Glutamatergic neuron (in vitro differentiated cells): ENCODE data around the gene SRGAP1. TPM values are rescaled to one million over a fixed set of nuclear protein-coding genes. Genes with fewer than 3 reads are reported as not detected.

Source experiments
- DNase-seq: peaks from one replicate; pipeline ENCODE4 v3.0.0; 2022
- H3K27ac Mint-ChIP-seq: one replicate; pipeline ENCODE4 v1.8.0; 2020; ENCODE audit warnings: mild to moderate bottlenecking, mixed read lengths, inconsistent platforms; ENCODE audit not compliant: unreplicated experiment
- H3K27me3 Mint-ChIP-seq: one replicate; pipeline ENCODE4 v1.8.0; 2020; ENCODE audit warnings: mild to moderate bottlenecking, moderate library complexity, mixed read lengths, inconsistent platforms; ENCODE audit not compliant: unreplicated experiment
- H3K36me3 Mint-ChIP-seq: one replicate; pipeline ENCODE4 v1.8.0; 2020; ENCODE audit warnings: mild to moderate bottlenecking, mixed read lengths, inconsistent platforms; ENCODE audit not compliant: unreplicated experiment
- H3K4me1 Mint-ChIP-seq: one replicate; pipeline ENCODE4 v1.8.0; 2020; ENCODE audit warnings: mild to moderate bottlenecking, low read depth, mixed read lengths, inconsistent platforms; ENCODE audit not compliant: unreplicated experiment
- H3K4me3 Mint-ChIP-seq: one replicate; pipeline ENCODE4 v1.8.0; 2020; ENCODE audit warnings: mild to moderate bottlenecking, mixed read lengths, inconsistent platforms; ENCODE audit not compliant: unreplicated experiment
- H3K9me3 Mint-ChIP-seq: one replicate; pipeline ENCODE4 v1.8.0; 2020; ENCODE audit warnings: mild to moderate bottlenecking, moderate library complexity, mixed read lengths, inconsistent platforms; ENCODE audit not compliant: unreplicated experiment
- CTCF ChIP-seq: fragments of 200-600 bp; sonication (generic); IDR thresholded peaks from one replicate; pipeline ENCODE4 v1.5.0; 2021; ENCODE audit not compliant: partially characterized antibody, unreplicated experiment
- total RNA-seq: library from RNA; stranded (reverse); fragmentation: NEBNext Ultra II Directional; extraction: Animal tissue kit (Norgen Biotek cat#: 25700); gene quantifications from one replicate; pipeline ENCODE4 v1.2.1, GENCODE V29; 2021; ENCODE audit not compliant: unreplicated experiment

SRGAP1 gene
- total RNA-seq, 1 donor from 2014 or later, result 52.0 TPM

DNA sequence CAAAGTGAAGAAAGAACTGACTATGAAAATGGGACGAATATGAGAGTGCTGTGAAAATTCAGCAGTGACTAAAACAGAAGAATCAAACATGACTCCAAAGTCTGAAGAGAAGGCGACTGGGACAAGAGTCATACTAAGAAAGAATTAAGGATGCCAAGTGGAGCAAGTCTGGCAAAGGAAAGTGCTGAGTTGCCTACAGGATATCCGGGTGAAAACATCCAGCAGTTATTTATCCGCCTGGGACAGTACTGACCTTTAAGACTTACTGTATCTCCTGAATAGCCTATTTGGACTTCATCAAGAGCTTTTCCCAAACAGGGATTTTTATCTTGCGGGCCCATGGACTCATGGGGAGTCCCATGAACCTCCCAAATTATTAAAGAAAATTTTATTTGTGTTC lies 336.5 kb downstream of the SRGAP1 start:
- no peak overlapping the region for H3K27ac Mint-ChIP-seq
- no peak overlapping the region for H3K4me3 Mint-ChIP-seq
- no peak for DNase-seq
- H3K4me1 Mint-ChIP-seq, result no peaks in the 10 kb centered on the region
- H3K27me3 Mint-ChIP-seq, result no peaks in the 10 kb centered on the region
- no peaks in the 10 kb centered on the region for H3K36me3 Mint-ChIP-seq
- TF ChIP-seq CTCF, result no peak
- peaks cover 2% of the 10 kb centered on the region for H3K9me3 Mint-ChIP-seq

DNA sequence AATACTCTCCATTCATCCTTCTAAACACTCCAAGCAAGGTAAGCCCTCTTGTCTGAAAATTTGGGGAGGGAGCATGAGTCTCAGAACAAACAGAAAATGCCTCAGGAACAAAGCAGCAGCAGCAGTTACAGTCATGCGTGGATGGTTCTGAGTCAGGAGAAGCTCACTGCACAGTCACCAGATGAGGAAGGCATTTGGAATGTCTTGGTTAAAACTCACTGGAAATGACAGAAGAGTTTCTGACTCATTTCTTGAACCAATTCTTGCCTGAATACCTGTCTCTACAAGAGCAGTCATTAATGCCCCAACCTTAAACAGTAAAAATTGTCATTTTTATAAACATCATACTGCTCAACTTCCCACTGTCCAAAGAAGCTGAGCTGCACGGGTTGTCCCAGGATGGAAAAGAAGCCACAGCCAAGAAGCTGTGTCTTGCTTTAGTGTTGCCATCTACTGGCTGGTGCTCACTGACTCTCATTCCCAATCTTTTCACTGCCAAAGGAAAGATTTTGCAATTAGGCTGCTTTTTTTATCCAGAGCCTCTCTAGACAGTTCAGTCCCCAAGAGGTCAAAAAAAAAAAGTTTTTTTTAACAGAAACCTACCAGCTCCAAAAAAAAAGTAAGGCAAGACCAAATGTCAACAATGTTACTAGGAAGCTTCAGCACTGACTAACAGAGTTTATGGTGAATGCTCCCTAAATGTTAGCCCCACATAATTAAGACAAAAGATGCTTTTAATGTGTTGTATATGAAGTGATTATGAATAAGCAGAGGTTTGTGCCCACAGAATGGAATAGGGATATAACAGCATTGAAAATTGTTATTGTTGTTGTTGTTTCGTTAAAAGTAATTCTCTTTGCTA lies 337.2 kb downstream of the SRGAP1 start:
- H3K27ac Mint-ChIP-seq, result no peak overlapping the region
- no peak overlapping the region for H3K4me3 Mint-ChIP-seq
- H3K4me1 Mint-ChIP-seq, result no peaks in the 10 kb centered on the region
- H3K9me3 Mint-ChIP-seq, result peaks cover 2% of the 10 kb centered on the region
- H3K27me3 Mint-ChIP-seq, result no peaks in the 10 kb centered on the region
- no peak for TF ChIP-seq CTCF
- H3K36me3 Mint-ChIP-seq, result no peaks in the 10 kb centered on the region
- no peak for DNase-seq

DNA sequence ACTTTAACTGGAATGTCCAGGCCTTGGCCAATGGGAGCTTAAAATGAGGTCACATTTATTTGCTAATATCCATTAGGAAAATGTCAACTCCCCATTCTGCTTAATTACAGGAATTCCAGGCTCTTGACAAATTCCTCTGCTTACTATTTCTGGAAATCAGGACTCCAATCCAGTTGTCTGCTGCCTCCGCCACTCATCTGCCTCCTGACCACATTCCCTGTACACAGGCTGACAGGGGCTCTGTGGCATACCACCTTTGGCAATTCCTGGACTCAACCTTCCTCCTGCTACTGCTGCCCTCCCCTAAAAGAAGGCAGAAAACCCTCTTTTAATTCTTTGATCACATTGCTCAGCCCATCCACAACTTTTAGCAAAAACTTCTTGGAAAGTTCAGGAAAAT lies 339.7 kb downstream of the SRGAP1 start:
- no peak for DNase-seq
- Mint-ChIP-seq H3K4me1 (no peaks in the 10 kb centered on the region), H3K4me3 (no peak overlapping the region), H3K27ac (no peak overlapping the region), H3K27me3 (no peaks in the 10 kb centered on the region), H3K36me3 (no peaks in the 10 kb centered on the region), H3K9me3 (peaks cover 2% of the 10 kb centered on the region)
- no peak for TF ChIP-seq CTCF

DNA sequence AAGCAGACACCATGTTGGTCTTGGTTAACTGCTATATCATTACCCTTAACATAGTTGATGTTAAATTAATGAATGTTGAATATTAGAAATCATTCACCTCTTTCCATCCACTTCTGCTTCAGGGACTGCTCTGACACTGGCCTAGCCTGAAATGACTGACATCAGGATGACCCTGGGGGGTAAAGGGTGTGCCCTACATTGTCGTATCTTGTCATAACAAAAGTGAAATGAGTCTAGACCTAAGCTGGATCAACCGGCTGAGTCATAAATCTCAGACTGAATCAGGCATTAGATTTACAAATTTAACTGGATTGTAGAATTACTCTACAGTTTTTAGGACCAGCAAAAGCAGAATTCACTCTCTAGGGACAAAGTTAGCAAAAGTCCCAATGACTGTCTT lies 342.3 kb downstream of the SRGAP1 start:
- no peaks in the 10 kb centered on the region for H3K36me3 Mint-ChIP-seq
- peaks cover 2% of the 10 kb centered on the region for H3K9me3 Mint-ChIP-seq
- TF ChIP-seq CTCF, result no peak
- no peaks in the 10 kb centered on the region for H3K27me3 Mint-ChIP-seq
- no peak for DNase-seq
- H3K4me1 Mint-ChIP-seq, result no peaks in the 10 kb centered on the region
- H3K4me3 Mint-ChIP-seq, result no peak overlapping the region
- no peak overlapping the region for H3K27ac Mint-ChIP-seq

DNA sequence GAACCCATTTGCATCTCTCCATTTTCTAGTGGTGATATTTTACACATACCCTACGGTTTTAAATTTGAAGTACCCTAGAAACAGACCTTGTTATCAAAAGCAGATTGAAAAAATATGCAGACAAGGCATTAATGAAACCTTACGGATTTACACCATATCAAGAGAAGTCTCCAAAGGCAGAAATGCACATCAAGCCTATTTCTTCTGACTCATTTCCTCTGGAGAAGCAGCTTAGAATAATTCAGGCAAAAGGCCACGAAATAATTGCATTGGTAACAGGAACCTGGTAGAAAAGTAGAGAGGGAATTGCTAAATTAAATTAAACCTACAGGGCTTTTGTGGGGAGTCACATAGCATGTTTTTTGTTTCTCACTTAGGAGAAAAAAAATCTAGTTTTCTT lies 342.9 kb downstream of the SRGAP1 start:
- Mint-ChIP-seq H3K4me3 (no peak overlapping the region), H3K36me3 (no peaks in the 10 kb centered on the region), H3K27me3 (no peaks in the 10 kb centered on the region), H3K9me3 (peaks cover 2% of the 10 kb centered on the region), H3K4me1 (no peaks in the 10 kb centered on the region), H3K27ac (no peak overlapping the region)
- no peak for TF ChIP-seq CTCF
- DNase-seq, result no peak
